Smooth muscle cell of bladder (primary cell): Measurements from ENCODE around the gene FKBP5. TPM values are rescaled to one million over a fixed set of nuclear protein-coding genes. Genes with fewer than 3 reads are reported as not detected.

Source experiments
- total RNA-seq: library from RNA; depleted of rRNA; stranded (reverse); fragments of >200 nt; gene quantifications from 2 replicates; pipeline ENCODE4 v1.2.3, GENCODE V29; 2014

FKBP5 gene
- 2.8 and 4.8 TPM in 2 replicates for total RNA-seq

GRCh38 chr6:35688605-35689322, at the start of gene FKBP5:
TSS of gene FKBP5 (minus strand) at chr6:35688915. CDS start at chr6:35642824, 46,091 bp downstream.

GRCh38 chr6:35736982-35737412, 48.3 kb upstream of the FKBP5 start, which contains the start of gene ARMC12:
TSS of gene ARMC12 (plus strand) at chr6:35737032. CDS start at chr6:35737109, 77 bp downstream.

Other genes with a start within 250 kb of the FKBP5 start
- gene FANCE, start 236.6 kb downstream of the FKBP5 start, total RNA-seq, result 2.8 and 3.7 TPM in 2 replicates
- 2,520 and 2,942 TPM in 2 replicates for gene RPL10A, start 220.5 kb downstream of the FKBP5 start, total RNA-seq
- 5.4 and 6.8 TPM in 2 replicates for gene TEAD3, start 191.8 kb downstream of the FKBP5 start, total RNA-seq
- gene TULP1, start 176.0 kb downstream of the FKBP5 start, total RNA-seq, result not detected in 2 replicates
- 0.28 and 0.65 TPM in 2 replicates for gene ARMC12, start 48.1 kb upstream of the FKBP5 start, total RNA-seq
- not detected in 2 replicates for gene CLPSL2, start 87.7 kb upstream of the FKBP5 start, total RNA-seq
- gene CLPSL1, start 92.1 kb upstream of the FKBP5 start, total RNA-seq, result not detected in 2 replicates
- gene CLPS, start 108.4 kb upstream of the FKBP5 start, total RNA-seq, result not detected in 2 replicates
- gene LHFPL5, start 116.4 kb upstream of the FKBP5 start, total RNA-seq, result not detected in 2 replicates
- 29.4 and 39.7 TPM in 2 replicates for gene SRPK1, start 232.2 kb upstream of the FKBP5 start, total RNA-seq